Body of pancreas (tissue), 4 donors: ENCODE measurements around the gene RAPGEF4. TPM values are rescaled to one million over a fixed set of nuclear protein-coding genes. Genes with fewer than 3 reads are reported as not detected.
A peak's percentile ranks its signal among the peaks of the same experiment; 100 is the strongest.

Experiments used
- ATAC-seq: fragments of 150-250 bp; one replicate; pipeline ENCODE4 v1.9.1; 2016
- DNase-seq, 4 donors: peaks; one replicate each; pipeline ENCODE4 v3.0.0-alpha.2; 2019
- H3K27ac ChIP-seq, 4 donors: fragments of 200-600 bp; sonication (generic); 1 replicate in 3 of 4; 2 replicates in 1 of 4; pipeline versions ENCODE4 v1.5.1 to v1.6.1; 2016 to 2019; ENCODE audit warnings: mild to moderate bottlenecking in 1 of 4, mixed read lengths in 1 of 4, moderate library complexity in 1 of 4
- H3K27me3 ChIP-seq, 2 donors: fragments of 200-600 bp; sonication (generic); one replicate each; pipeline ENCODE4 v1.6.0; 2016; ENCODE audit warnings: mild to moderate bottlenecking in 1 of 2
- H3K36me3 ChIP-seq, 2 donors: fragments of 200-600 bp; sonication (generic); replicated peaks in 1 of 2; 2 replicates each; pipeline ENCODE4 v1.5.1; 2016; ENCODE audit warnings: low read depth in 2 of 2; ENCODE audit not compliant: insufficient read depth in 1 of 2
- H3K4me1 ChIP-seq: fragments of 200-600 bp; sonication (generic); one replicate; pipeline ENCODE4 v1.6.0; 2016
- H3K4me3 ChIP-seq, 2 donors: fragments of 200-600 bp; sonication (generic); 1 replicate in 1 of 2; 2 replicates in 1 of 2; pipeline ENCODE4 v1.5.1; 2016 to 2019
- H3K9me3 ChIP-seq, 3 donors: fragments of 200-600 bp; sonication (generic); 1 replicate in 2 of 3; 2 replicates in 1 of 3; pipeline ENCODE4 v1.5.1; 2016
- CTCF ChIP-seq, 7 experiments: fragments of 450-650 bp in 4 of 7; fragments of 200-600 bp in 3 of 7; sonication (generic) in 3 of 7; IDR thresholded peaks; one replicate each; pipeline ENCODE4 v1.5.1; 2016 to 2019; ENCODE audit warnings: antibody characterized with exemption in 7 of 7
- POLR2A ChIP-seq, 3 donors: fragments of 450-650 bp; IDR thresholded peaks; one replicate each; pipeline ENCODE4 v1.6.1; 2016; ENCODE audit warnings: antibody characterized with exemption in 3 of 3, mild to moderate bottlenecking in 2 of 3
- whole genome bisulfite sequencing, 2 donors: methylation state at CpG; one replicate each; pipeline ENCODE4 v1.1.5; 2017; 5-methylcytosine and 5-hydroxymethylcytosine counted together
- intact Hi-C: fragments of 100-400 bp; cut with DNase I; formaldehyde crosslinking; loops from one replicate; pipeline ENCODE4 v1.15.1; 2023
- total RNA-seq, 2 donors: library from RNA; depleted of rRNA; stranded (reverse); fragments of >200 nt; gene quantifications; one replicate each; pipeline ENCODE4 v1.1.0, GENCODE V29; 2016

Gene RAPGEF4
- total RNA-seq, 2 donors from 2014 or later: 4.7 to 22.4 TPM

GRCh38 chr2:172804423-172804822 lies 68.8 kb downstream of the RAPGEF4 start:
- DNase-seq: no peak
- ATAC-seq: no peak
- H3K4me1 ChIP-seq: no peaks in the 10 kb centered on the region
- no peaks in the 10 kb centered on the region for H3K27me3 ChIP-seq
- no peaks in the 10 kb centered on the region for H3K36me3 ChIP-seq
- no peak overlapping the region for H3K4me3 ChIP-seq
- intact Hi-C loops: no loop called here
- TF ChIP-seq CTCF (IDR thresholded peaks at IDR 0.05) (no peak), POLR2A (IDR thresholded peaks at IDR 0.05) (no peak)
- H3K27ac ChIP-seq: no peak overlapping the region
- 57 to 69% methylated on average over 4 of the region's 4 CpGs for WGBS, 2 donors
- no peaks in the 10 kb centered on the region for H3K9me3 ChIP-seq

GRCh38 chr2:172806493-172806892 lies 70.8 kb downstream of the RAPGEF4 start:
- H3K36me3 ChIP-seq: no peaks in the 10 kb centered on the region
- peak in 2 of 4 donors; percentile 10 to 33 for DNase-seq
- intact Hi-C loops: loop anchor here (5.0 kb wide), 1 partner anchor 126 kb away; no protein-coding TSS in a partner anchor
- H3K4me3 ChIP-seq: no peak overlapping the region
- H3K27me3 ChIP-seq: no peaks in the 10 kb centered on the region
- no peaks in the 10 kb centered on the region for H3K9me3 ChIP-seq
- no peak overlapping the region for H3K27ac ChIP-seq
- 0 to 3% methylated on average over 2 of the region's 2 CpGs for WGBS, 2 donors
- H3K4me1 ChIP-seq: no peaks in the 10 kb centered on the region
- peak; percentile 81 for ATAC-seq
- peak; percentile 73 to 93 (median 86) for TF ChIP-seq CTCF (IDR thresholded peaks at IDR 0.05)
- TF ChIP-seq POLR2A (IDR thresholded peaks at IDR 0.05): no peak

GRCh38 chr2:172806996-172807395 lies 71.4 kb downstream of the RAPGEF4 start:
- ATAC-seq (no peak), DNase-seq (no peak)
- H3K36me3 ChIP-seq: no peaks in the 10 kb centered on the region
- no peaks in the 10 kb centered on the region for H3K4me1 ChIP-seq
- no peak for TF ChIP-seq POLR2A (IDR thresholded peaks at IDR 0.05)
- 71 to 72% methylated on average over 6 of the region's 6 CpGs for WGBS, 2 donors
- no peaks in the 10 kb centered on the region for H3K27me3 ChIP-seq
- H3K9me3 ChIP-seq: no peaks in the 10 kb centered on the region
- H3K27ac ChIP-seq: no peak overlapping the region
- intact Hi-C loops: loop anchor here (5.0 kb wide), 1 partner anchor 125 kb away; no protein-coding TSS in a partner anchor
- H3K4me3 ChIP-seq: no peak overlapping the region

DNA sequence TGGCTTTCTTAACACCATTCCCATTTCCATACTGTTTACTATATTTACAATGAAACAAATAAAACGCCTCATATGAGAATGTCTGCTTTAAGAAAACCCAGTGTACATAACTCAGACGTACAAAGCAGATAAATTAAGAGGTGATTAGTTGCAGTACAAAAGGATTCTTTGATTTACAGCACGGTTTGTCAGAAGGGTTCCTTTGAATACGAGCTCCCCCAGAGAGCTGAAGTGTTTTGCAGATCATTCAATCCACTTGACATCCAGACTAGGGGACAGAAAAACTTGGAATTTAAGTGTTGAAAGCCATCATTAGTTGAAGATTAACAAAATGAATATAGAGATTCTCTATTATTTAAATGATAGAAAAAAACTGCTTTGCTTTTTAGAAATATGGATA lies 72.5 kb downstream of the RAPGEF4 start:
- Histone ChIP-seq H3K36me3 (no peaks in the 10 kb centered on the region), H3K9me3 (no peaks in the 10 kb centered on the region), H3K27ac (no peak overlapping the region), H3K4me3 (no peak overlapping the region), H3K27me3 (no peaks in the 10 kb centered on the region), H3K4me1 (no peaks in the 10 kb centered on the region)
- intact Hi-C loops: loop anchor here (5.0 kb wide), 1 partner anchor 124 kb away; no protein-coding TSS in a partner anchor
- TF ChIP-seq CTCF (IDR thresholded peaks at IDR 0.05) (no peak), POLR2A (IDR thresholded peaks at IDR 0.05) (no peak)
- 66 to 72% methylated on average over 4 of the region's 4 CpGs for WGBS, 2 donors
- DNase-seq (no peak), ATAC-seq (no peak)

GRCh38 chr2:172811027-172811426 lies 75.4 kb downstream of the RAPGEF4 start:
- no peaks in the 10 kb centered on the region for H3K4me1 ChIP-seq
- no peaks in the 10 kb centered on the region for H3K27me3 ChIP-seq
- intact Hi-C loops: no loop called here
- WGBS, 2 donors: 25 to 48% methylated on average over 2 of the region's 2 CpGs
- no peak overlapping the region for H3K27ac ChIP-seq
- DNase-seq (peak in 1 of 4 donors; percentile 14), ATAC-seq (no peak)
- no peak for TF ChIP-seq CTCF (IDR thresholded peaks at IDR 0.05)
- no peak for TF ChIP-seq POLR2A (IDR thresholded peaks at IDR 0.05)
- H3K9me3 ChIP-seq: no peaks in the 10 kb centered on the region
- no peak overlapping the region for H3K4me3 ChIP-seq
- no peaks in the 10 kb centered on the region for H3K36me3 ChIP-seq
